ENCODE measurements around the gene AFAP1.
A peak's percentile ranks its signal among the peaks of the same experiment; 100 is the strongest.

The AFAP1 gene

GRCh38 chr4:7818399-7818911 is 121.2 kb downstream of the AFAP1 start:
- peak; percentile 72 for DNase-seq

GRCh38 chr4:7817877-7818398 is 121.7 kb downstream of the AFAP1 start:
- DNase-seq = no peak

- peak; percentile 21 for DNase-seq
Observed at GRCh38 chr4:7816771-7817170, 122.9 kb downstream of the AFAP1 start.

- DNase-seq = no peak
Observed at GRCh38 chr4:7815981-7816380, 123.7 kb downstream of the AFAP1 start.

GRCh38 chr4:7815562-7815961 is 124.1 kb downstream of the AFAP1 start:
- DNase-seq = peak; percentile 39

- DNase-seq = no peak
Observed at GRCh38 chr4:7814451-7814850, 125.2 kb downstream of the AFAP1 start.

GRCh38 chr4:7813674-7814073 is 126.0 kb downstream of the AFAP1 start:
- no peak for DNase-seq

GRCh38 chr4:7812921-7813320 is 126.7 kb downstream of the AFAP1 start:
- DNase-seq = no peak

GRCh38 chr4:7812231-7812857 is 127.3 kb downstream of the AFAP1 start:
- no peak for DNase-seq

GRCh38 chr4:7811536-7812191 is 128.0 kb downstream of the AFAP1 start:
- no peak for DNase-seq

GRCh38 chr4:7810783-7811535 is 128.7 kb downstream of the AFAP1 start:
- DNase-seq = no peak

GRCh38 chr4:7808752-7809151 is 130.9 kb downstream of the AFAP1 start:
- DNase-seq = no peak

- DNase-seq = no peak
Observed at GRCh38 chr4:7808181-7808580, 131.5 kb downstream of the AFAP1 start.

GRCh38 chr4:7807351-7807921 is 132.2 kb downstream of the AFAP1 start:
- DNase-seq = no peak

- no peak for DNase-seq
Observed at GRCh38 chr4:7806338-7807090, 133.1 kb downstream of the AFAP1 start.

GRCh38 chr4:7805533-7806337 is 133.9 kb downstream of the AFAP1 start:
- peak; percentile 32 for DNase-seq

GRCh38 chr4:7804756-7805385 is 134.8 kb downstream of the AFAP1 start:
- DNase-seq = no peak

- DNase-seq = peak; percentile 57
Observed at GRCh38 chr4:7803992-7804755, 135.5 kb downstream of the AFAP1 start.

- no peak for DNase-seq
Observed at GRCh38 chr4:7803371-7803770, 136.3 kb downstream of the AFAP1 start.

GRCh38 chr4:7802093-7802726 is 137.5 kb downstream of the AFAP1 start:
- peak; percentile 69 for DNase-seq

Measured in NCI-H69 (cell line).